Measurements from ENCODE around the gene TWNK.

Gene TWNK

GRCh38 chr10:100977436-100977835 is 9.9 kb upstream of the TWNK start:
- TF ChIP-seq POLR2AphosphoS5 (IDR thresholded peaks at IDR 0.05; ENCODE audit: low read depth, low read length): no peak
- TF ChIP-seq TAF1 (IDR thresholded peaks at IDR 0.05; ENCODE audit: borderline replicate concordance, low read depth, low read length): no peak
- TF ChIP-seq POLR2A (IDR thresholded peaks at IDR 0.05; ENCODE audit: low read depth, low read length): no peak
- FAIRE-seq (no peak), DNase-seq (ENCODE audit: insufficient read length) (no peak)

DNA sequence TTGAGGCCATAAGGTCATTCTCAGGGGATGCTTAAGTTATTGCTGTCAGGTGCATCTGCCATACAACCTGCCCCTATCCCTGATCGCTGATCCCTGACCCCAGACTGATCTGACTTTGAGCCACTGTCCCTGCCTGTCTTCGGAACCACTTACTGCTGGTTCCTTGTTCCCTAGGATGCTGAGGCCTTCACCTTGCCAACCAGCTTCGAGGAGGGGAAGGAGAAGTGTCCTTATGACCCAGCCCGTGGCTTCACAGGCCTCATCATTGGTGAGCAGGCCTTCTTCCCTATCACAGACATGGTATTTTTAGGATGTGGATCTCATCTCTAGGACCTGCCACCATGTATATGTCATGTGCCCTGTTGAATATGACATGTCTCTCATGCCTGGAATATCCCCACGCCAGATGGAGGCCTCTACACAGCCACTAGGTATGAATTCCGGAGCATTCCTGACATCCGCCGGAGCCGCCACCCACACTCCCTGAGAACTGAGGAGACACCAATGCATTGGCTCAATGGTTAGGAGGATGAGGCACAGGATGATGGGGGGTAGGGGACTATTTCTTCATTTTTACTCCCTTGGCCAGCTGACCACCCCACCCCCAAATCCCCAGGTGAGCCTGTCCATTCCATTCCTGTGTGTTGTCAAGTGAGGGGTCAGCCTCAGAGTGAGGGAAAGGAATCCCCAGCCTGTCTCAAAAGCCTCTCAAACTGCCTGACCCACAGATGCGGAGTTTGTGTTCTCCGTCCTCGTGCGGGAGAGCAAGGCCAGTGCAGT is 9.0 kb upstream of the TWNK start:
- FAIRE-seq: no peak
- DNase-seq (ENCODE audit: insufficient read length): no peak
- TF ChIP-seq TAF1 (IDR thresholded peaks at IDR 0.05; ENCODE audit: borderline replicate concordance, low read depth, low read length): no peak

- TF ChIP-seq POLR2AphosphoS5 (IDR thresholded peaks at IDR 0.05; ENCODE audit: low read depth, low read length) (no peak), TAF1 (IDR thresholded peaks at IDR 0.05; ENCODE audit: borderline replicate concordance, low read depth, low read length) (no peak)
- DNase-seq (ENCODE audit: insufficient read length) (no peak), FAIRE-seq (no peak)
Measured at GRCh38 chr10:100978901-100979195, 8.5 kb upstream of the TWNK start.

DNA sequence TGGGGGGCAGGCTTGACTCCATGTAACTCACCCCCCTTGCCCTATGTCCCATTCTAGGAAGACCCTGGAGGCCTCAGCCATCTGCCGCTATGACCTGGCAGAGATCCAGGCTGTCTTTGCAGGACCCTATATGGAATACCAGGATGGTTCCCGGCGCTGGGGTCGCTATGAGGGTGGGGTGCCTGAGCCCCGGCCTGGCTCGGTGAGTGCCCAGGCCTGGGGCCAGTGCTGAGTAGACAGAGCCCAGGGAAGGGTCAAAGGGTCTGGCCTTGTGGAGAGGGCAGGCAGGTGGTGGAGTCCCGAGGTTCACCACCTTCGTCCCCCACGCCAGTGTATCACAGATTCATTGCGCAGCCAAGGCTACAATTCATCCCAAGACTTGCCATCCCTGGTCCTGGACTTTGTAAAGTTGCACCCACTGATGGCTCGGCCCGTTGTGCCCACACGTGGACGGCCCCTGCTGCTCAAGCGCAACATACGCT is 7.5 kb upstream of the TWNK start:
- no peak for TF ChIP-seq TAF1 (IDR thresholded peaks at IDR 0.05; ENCODE audit: borderline replicate concordance, low read depth, low read length)
- no peak for TF ChIP-seq POLR2AphosphoS5 (IDR thresholded peaks at IDR 0.05; ENCODE audit: low read depth, low read length)
- no peak for TF ChIP-seq POLR2A (IDR thresholded peaks at IDR 0.05; ENCODE audit: low read depth, low read length)
- FAIRE-seq (no peak), DNase-seq (ENCODE audit: insufficient read length) (no peak)

- TF ChIP-seq POLR2A (IDR thresholded peaks at IDR 0.05; ENCODE audit: low read depth, low read length): no peak
- no peak for TF ChIP-seq TAF1 (IDR thresholded peaks at IDR 0.05; ENCODE audit: borderline replicate concordance, low read depth, low read length)
- no peak for TF ChIP-seq POLR2AphosphoS5 (IDR thresholded peaks at IDR 0.05; ENCODE audit: low read depth, low read length)
- FAIRE-seq: no peak
Measured at GRCh38 chr10:100980311-100980710, 7.0 kb upstream of the TWNK start.

DNA sequence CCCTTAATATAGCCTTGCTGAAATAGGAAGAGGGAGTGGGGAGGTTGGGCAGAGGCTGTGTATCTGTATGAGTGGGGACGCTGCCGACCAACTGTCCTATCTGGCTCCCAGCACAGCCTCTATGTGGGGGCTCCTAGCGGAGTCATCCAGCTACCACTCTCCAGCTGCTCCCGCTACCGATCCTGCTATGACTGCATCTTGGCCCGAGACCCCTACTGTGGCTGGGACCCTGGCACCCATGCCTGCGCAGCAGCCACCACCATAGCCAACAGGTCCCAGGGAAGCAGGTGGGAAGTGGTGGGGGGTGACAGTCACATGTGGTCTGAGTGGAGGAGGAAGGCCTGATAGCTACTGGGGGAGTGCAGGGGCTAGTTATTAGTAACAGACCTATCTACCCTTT is 6.6 kb upstream of the TWNK start:
- FAIRE-seq: no peak
- DNase-seq (ENCODE audit: insufficient read length): no peak
- TF ChIP-seq TAF1 (IDR thresholded peaks at IDR 0.05; ENCODE audit: borderline replicate concordance, low read depth, low read length) (no peak), POLR2AphosphoS5 (IDR thresholded peaks at IDR 0.05; ENCODE audit: low read depth, low read length) (no peak), POLR2A (IDR thresholded peaks at IDR 0.05; ENCODE audit: low read depth, low read length) (no peak)

More at GRCh38 chr10:100980311-100980710, 7.0 kb upstream of the TWNK start:
- no peak for DNase-seq (ENCODE audit: insufficient read length)

DNA sequence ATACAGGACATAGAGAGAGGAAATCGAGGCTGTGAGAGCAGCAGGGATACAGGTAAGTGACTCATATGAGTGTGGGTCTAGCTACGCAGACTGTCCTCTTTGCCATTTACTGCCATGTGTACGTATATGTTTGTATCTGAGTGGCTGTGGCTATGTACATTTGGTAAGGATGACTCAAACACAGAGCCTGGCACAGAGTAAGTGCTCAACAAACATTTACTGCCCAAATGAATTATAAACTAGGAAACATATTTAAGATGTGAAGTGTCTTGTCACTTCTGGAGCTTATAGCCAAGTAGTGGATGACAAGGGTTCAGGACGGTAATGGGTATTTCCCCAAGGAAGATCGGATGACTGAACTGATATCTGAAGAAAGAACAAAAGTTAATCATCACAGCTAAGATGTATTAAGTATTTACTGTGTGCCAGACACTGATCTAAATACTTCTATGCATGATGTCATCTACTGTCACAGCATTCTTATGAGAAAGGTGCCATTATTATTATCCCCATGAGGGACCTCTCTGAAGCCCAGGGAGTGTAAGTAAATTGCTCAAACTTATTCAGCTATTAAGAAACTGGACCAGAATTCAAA is 6.1 kb upstream of the TWNK start:
- DNase-seq (ENCODE audit: insufficient read length) (no peak), FAIRE-seq (no peak)
- TF ChIP-seq POLR2A (IDR thresholded peaks at IDR 0.05; ENCODE audit: low read depth, low read length): no peak
- TF ChIP-seq TAF1 (IDR thresholded peaks at IDR 0.05; ENCODE audit: borderline replicate concordance, low read depth, low read length): no peak
- no peak for TF ChIP-seq POLR2AphosphoS5 (IDR thresholded peaks at IDR 0.05; ENCODE audit: low read depth, low read length)

DNA sequence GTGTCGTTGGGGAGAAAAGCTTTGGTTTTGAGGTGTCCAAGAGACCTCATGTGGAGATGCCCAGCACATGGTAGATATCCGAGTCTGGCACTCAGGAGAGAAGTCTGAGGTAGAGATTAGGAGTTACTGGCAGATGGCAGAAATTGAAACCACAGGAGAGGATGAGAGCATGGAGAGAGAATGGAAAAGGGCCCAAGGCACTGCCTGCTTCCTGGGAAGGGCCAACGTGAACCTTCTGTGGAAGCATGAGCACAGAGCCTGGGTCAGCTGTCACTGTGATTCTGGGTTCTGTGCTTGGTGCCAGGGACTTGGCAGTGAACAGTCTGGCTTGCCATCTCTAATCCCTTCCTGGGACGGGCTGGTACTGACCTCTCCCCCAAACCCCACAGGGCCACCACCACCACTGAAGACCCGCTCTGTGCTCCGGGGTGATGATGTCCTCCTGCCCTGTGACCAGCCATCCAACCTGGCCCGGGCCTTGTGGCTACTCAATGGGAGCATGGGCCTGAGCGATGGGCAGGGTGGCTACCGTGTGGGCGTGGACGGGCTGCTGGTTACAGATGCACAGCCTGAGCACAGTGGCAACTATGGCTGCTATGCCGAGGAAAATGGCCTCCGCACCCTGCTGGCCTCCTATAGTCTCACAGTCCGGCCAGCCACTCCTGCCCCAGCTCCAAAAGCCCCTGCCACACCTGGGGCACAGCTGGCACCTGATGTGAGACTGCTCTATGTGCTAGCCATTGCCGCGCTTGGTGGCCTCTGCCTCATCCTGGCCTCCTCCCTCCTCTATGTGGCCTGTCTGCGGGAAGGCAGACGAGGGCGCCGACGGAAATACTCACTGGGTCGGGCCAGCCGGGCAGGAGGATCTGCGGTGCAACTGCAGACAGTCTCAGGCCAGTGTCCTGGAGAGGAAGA is 4.2 kb upstream of the TWNK start:
- FAIRE-seq (no peak), DNase-seq (ENCODE audit: insufficient read length) (no peak)
- TF ChIP-seq TAF1 (IDR thresholded peaks at IDR 0.05; ENCODE audit: borderline replicate concordance, low read depth, low read length): no peak
- no peak for TF ChIP-seq POLR2AphosphoS5 (IDR thresholded peaks at IDR 0.05; ENCODE audit: low read depth, low read length)
- TF ChIP-seq POLR2A (IDR thresholded peaks at IDR 0.05; ENCODE audit: low read depth, low read length): no peak

DNA sequence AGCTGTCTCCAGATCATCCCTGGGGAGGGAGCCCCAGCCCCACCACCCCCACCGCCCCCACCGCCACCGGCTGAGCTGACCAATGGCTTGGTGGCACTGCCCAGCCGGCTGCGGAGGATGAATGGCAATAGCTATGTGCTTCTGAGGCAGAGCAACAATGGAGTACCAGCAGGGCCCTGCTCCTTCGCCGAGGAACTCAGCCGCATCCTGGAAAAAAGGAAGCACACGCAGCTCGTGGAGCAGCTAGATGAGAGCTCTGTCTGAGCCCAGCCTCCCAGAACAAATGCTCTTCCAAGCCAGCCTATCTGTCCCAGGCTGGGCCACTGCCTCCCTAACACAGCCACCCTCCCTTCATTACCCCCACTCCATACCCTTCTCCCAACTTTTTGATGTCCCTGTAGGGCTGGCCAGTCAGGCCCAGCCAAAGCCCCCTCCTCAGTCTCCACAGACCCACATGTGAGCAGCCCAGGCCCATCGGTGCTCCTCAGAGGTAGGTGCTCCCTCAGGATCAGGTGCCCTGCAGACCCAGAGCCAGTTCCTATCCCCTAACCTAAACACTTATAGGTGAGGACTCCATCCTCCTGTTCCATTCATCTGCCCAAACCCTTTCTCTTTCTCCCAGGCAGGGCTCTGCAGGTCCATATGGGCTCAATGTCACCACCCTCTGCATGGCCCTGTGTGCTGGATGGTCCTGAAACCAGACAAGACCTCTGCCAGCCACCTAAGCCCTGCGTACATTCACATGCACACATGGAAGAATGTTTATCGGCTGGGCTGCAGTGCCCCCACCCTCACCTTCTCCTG is 3.3 kb upstream of the TWNK start:
- no peak for TF ChIP-seq POLR2A (IDR thresholded peaks at IDR 0.05; ENCODE audit: low read depth, low read length)
- no peak for TF ChIP-seq POLR2AphosphoS5 (IDR thresholded peaks at IDR 0.05; ENCODE audit: low read depth, low read length)
- TF ChIP-seq TAF1 (IDR thresholded peaks at IDR 0.05; ENCODE audit: borderline replicate concordance, low read depth, low read length): no peak
- FAIRE-seq: no peak
- no peak for DNase-seq (ENCODE audit: insufficient read length)

DNA sequence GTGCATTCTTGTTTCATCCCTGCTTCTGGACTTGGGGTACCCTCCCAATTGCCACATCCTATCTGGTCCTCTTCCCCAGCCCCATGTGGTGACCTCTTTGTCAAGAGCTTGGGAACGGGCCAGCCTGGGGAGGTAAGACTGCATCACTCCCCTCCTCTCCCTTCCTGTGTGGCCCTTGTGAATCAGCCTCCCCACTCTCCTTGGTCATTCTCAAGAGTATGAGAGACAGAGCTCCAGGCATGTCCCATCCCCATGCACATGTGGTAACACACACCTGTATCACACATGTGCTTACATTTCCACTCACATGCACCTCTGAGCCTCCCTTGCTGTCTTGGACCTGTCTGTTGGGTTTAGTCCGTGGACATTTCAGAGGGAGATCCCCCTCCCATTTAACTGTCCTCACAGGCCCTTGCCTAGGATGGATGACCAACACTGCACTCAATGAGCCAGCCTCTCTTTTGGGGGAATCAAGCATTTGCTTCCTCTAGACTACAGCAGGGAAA is 2.6 kb upstream of the TWNK start:
- no peak for TF ChIP-seq POLR2AphosphoS5 (IDR thresholded peaks at IDR 0.05; ENCODE audit: low read depth, low read length)
- TF ChIP-seq POLR2A (IDR thresholded peaks at IDR 0.05; ENCODE audit: low read depth, low read length): no peak
- TF ChIP-seq TAF1 (IDR thresholded peaks at IDR 0.05; ENCODE audit: borderline replicate concordance, low read depth, low read length): no peak
- no peak for FAIRE-seq
- DNase-seq (ENCODE audit: insufficient read length): no peak

DNA sequence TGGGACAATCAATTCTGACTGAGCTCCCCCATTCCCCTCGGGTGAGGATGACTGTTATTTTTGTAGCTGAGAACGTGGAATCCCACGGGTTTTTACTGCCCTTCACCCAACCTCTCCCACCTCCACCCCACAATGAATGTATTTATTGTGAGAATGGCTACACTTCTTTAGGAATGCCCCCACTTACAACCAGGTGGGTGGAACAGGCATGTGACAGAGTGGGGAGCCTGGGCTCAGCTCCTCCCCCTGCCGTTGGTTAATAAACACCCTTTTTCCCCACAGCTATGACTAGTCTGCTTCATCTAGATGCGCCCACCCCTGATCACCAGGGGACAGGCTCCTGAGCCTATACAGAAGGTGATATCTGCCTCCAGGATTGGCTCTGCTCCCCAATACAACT is 2.0 kb upstream of the TWNK start:
- TF ChIP-seq TAF1 (IDR thresholded peaks at IDR 0.05; ENCODE audit: borderline replicate concordance, low read depth, low read length): no peak
- TF ChIP-seq POLR2A (IDR thresholded peaks at IDR 0.05; ENCODE audit: low read depth, low read length): no peak
- no peak for TF ChIP-seq POLR2AphosphoS5 (IDR thresholded peaks at IDR 0.05; ENCODE audit: low read depth, low read length)
- DNase-seq (ENCODE audit: insufficient read length): no peak
- no peak for FAIRE-seq

All from GM12892 (cell line).